T-helper 1 cell treated with Interleukin-12 subunit alpha and Interleukin-12 subunit beta and Interleukin-4 antibody, amounts not matched to agents 30 μg/mL and 1 μg/mL, for 36 hours (primary cell): Measurements from ENCODE around the gene IFNL1.
A peak's percentile ranks its signal among the peaks of the same experiment; 100 is the strongest.
"Not testable (repeated sequence)": the region's sequence is repeated elsewhere in the genome, so short reads cannot be mapped to it uniquely, and the experiment has no call there.

ENCODE experiments used
- H3K27ac Mint-ChIP-seq: one replicate; pipeline ENCODE4 v1.8.0; 2021; ENCODE audit warnings: mild to moderate bottlenecking, mixed read lengths
- H3K27me3 Mint-ChIP-seq: one replicate; pipeline ENCODE4 v1.8.0; 2021; ENCODE audit warnings: low read depth, mixed read lengths
- H3K36me3 Mint-ChIP-seq: one replicate; pipeline ENCODE4 v1.8.0; 2021; ENCODE audit warnings: low read depth, mixed read lengths
- H3K4me1 Mint-ChIP-seq: one replicate; pipeline ENCODE4 v1.8.0; 2021; ENCODE audit warnings: low read depth, mixed read lengths
- H3K4me3 Mint-ChIP-seq: one replicate; pipeline ENCODE4 v1.8.0; 2021; ENCODE audit warnings: mild to moderate bottlenecking, moderate library complexity, mixed read lengths
- H3K9me3 Mint-ChIP-seq: one replicate; pipeline ENCODE4 v1.8.0; 2021; ENCODE audit warnings: mixed read lengths

Gene IFNL1

GRCh38 chr19:39327363-39328045 lies 31.3 kb downstream of the IFNL1 start:
- Mint-ChIP-seq H3K27me3 (no peaks in the 10 kb centered on the region), H3K27ac (no peak overlapping the region), H3K4me3 (no peak overlapping the region), H3K4me1 (peaks cover 17% of the 10 kb centered on the region), H3K36me3 (peaks cover 31% of the 10 kb centered on the region), H3K9me3 (no peaks in the 10 kb centered on the region)

GRCh38 chr19:39328046-39328705 lies 32.0 kb downstream of the IFNL1 start:
- peak overlapping the region; percentile 69 for H3K27ac Mint-ChIP-seq
- peaks cover 31% of the 10 kb centered on the region for H3K36me3 Mint-ChIP-seq
- H3K4me1 Mint-ChIP-seq, result peaks cover 18% of the 10 kb centered on the region
- no peaks in the 10 kb centered on the region for H3K9me3 Mint-ChIP-seq
- H3K27me3 Mint-ChIP-seq, result no peaks in the 10 kb centered on the region
- no peak overlapping the region for H3K4me3 Mint-ChIP-seq

- Mint-ChIP-seq H3K36me3 (peaks cover 34% of the 10 kb centered on the region), H3K4me1 (peaks cover 26% of the 10 kb centered on the region), H3K9me3 (no peaks in the 10 kb centered on the region), H3K4me3 (no peak overlapping the region), H3K27ac (no peak overlapping the region), H3K27me3 (no peaks in the 10 kb centered on the region)
Observed at GRCh38 chr19:39329948-39330347, 33.7 kb downstream of the IFNL1 start.

- H3K4me1 Mint-ChIP-seq, result peaks cover 33% of the 10 kb centered on the region
- H3K36me3 Mint-ChIP-seq, result peaks cover 36% of the 10 kb centered on the region
Observed at GRCh38 chr19:39332293-39332692, 36.1 kb downstream of the IFNL1 start.

GRCh38 chr19:39332738-39333137 lies 36.5 kb downstream of the IFNL1 start:
- H3K27me3 Mint-ChIP-seq, H3K9me3 Mint-ChIP-seq: not testable (repeated sequence)
- Mint-ChIP-seq H3K4me1 (peaks cover 37% of the 10 kb centered on the region), H3K36me3 (peaks cover 36% of the 10 kb centered on the region), H3K27ac (peak overlapping the region; percentile 19), H3K4me3 (peak overlapping the region; percentile 44)

More at GRCh38 chr19:39332293-39332692, 36.1 kb downstream of the IFNL1 start:
- H3K9me3 Mint-ChIP-seq, result no peaks in the 10 kb centered on the region
- no peaks in the 10 kb centered on the region for H3K27me3 Mint-ChIP-seq
- H3K27ac Mint-ChIP-seq, result no peak overlapping the region
- no peak overlapping the region for H3K4me3 Mint-ChIP-seq

- H3K36me3 Mint-ChIP-seq, result peaks cover 30% of the 10 kb centered on the region
Observed at GRCh38 chr19:39333507-39333906, 37.3 kb downstream of the IFNL1 start.

GRCh38 chr19:39334444-39334976 lies 38.3 kb downstream of the IFNL1 start:
- Mint-ChIP-seq H3K4me1 (peaks cover 36% of the 10 kb centered on the region), H3K9me3 (no peaks in the 10 kb centered on the region), H3K27me3 (no peaks in the 10 kb centered on the region), H3K27ac (peak overlapping the region; percentile 97), H3K4me3 (peak overlapping the region; percentile 99), H3K36me3 (peaks cover 23% of the 10 kb centered on the region)

More at GRCh38 chr19:39333507-39333906, 37.3 kb downstream of the IFNL1 start:
- Mint-ChIP-seq H3K27ac (no peak overlapping the region), H3K27me3 (no peaks in the 10 kb centered on the region), H3K9me3 (no peaks in the 10 kb centered on the region), H3K4me3 (peak overlapping the region; percentile 44), H3K4me1 (peaks cover 38% of the 10 kb centered on the region)

- Mint-ChIP-seq H3K36me3 (peaks cover 23% of the 10 kb centered on the region), H3K9me3 (no peaks in the 10 kb centered on the region), H3K27me3 (no peaks in the 10 kb centered on the region), H3K27ac (peak overlapping the region; percentile 97), H3K4me3 (peak overlapping the region; percentile 99), H3K4me1 (peaks cover 42% of the 10 kb centered on the region)
Observed at GRCh38 chr19:39335168-39335548, 39.0 kb downstream of the IFNL1 start.

GRCh38 chr19:39336483-39336882 lies 40.3 kb downstream of the IFNL1 start:
- peak overlapping the region; percentile 97 for H3K27ac Mint-ChIP-seq
- H3K4me1 Mint-ChIP-seq, result peaks cover 46% of the 10 kb centered on the region
- H3K27me3 Mint-ChIP-seq, result no peaks in the 10 kb centered on the region
- peak overlapping the region; percentile 99 for H3K4me3 Mint-ChIP-seq
- no peaks in the 10 kb centered on the region for H3K9me3 Mint-ChIP-seq
- H3K36me3 Mint-ChIP-seq, result peaks cover 17% of the 10 kb centered on the region

- H3K36me3 Mint-ChIP-seq, result peaks cover 24% of the 10 kb centered on the region
- peak overlapping the region; percentile 88 for H3K27ac Mint-ChIP-seq
- H3K9me3 Mint-ChIP-seq, result no peaks in the 10 kb centered on the region
Observed at GRCh38 chr19:39339674-39340073, 43.5 kb downstream of the IFNL1 start.

GRCh38 chr19:39340156-39340555 lies 43.9 kb downstream of the IFNL1 start:
- peaks cover 55% of the 10 kb centered on the region for H3K4me1 Mint-ChIP-seq
- peak overlapping the region; percentile 88 for H3K27ac Mint-ChIP-seq
- peak overlapping the region; percentile 93 for H3K4me3 Mint-ChIP-seq
- H3K36me3 Mint-ChIP-seq, result peaks cover 23% of the 10 kb centered on the region
- not testable (repeated sequence) for H3K27me3 Mint-ChIP-seq, H3K9me3 Mint-ChIP-seq

More at GRCh38 chr19:39339674-39340073, 43.5 kb downstream of the IFNL1 start:
- Mint-ChIP-seq H3K27me3 (no peaks in the 10 kb centered on the region), H3K4me1 (peaks cover 54% of the 10 kb centered on the region), H3K4me3 (peak overlapping the region; percentile 93)

- Mint-ChIP-seq H3K36me3 (peaks cover 24% of the 10 kb centered on the region), H3K4me3 (peak overlapping the region; percentile 93), H3K27ac (peak overlapping the region; percentile 88), H3K4me1 (peaks cover 58% of the 10 kb centered on the region), H3K9me3 (no peaks in the 10 kb centered on the region), H3K27me3 (no peaks in the 10 kb centered on the region)
Observed at GRCh38 chr19:39341129-39341718, 45.0 kb downstream of the IFNL1 start.

GRCh38 chr19:39341719-39342604 lies 45.8 kb downstream of the IFNL1 start, which contains the start of gene SAMD4B:
SAMD4B (plus strand) TSS chr19:39342421; CDS start chr19:39356894, 14,473 bp downstream.
- peak within 1 kb of the TSS; percentile 93 for H3K4me3 Mint-ChIP-seq
- no peaks in the 10 kb centered on the region for H3K9me3 Mint-ChIP-seq
- H3K36me3 Mint-ChIP-seq, result peaks cover 24% of the 10 kb centered on the region
- H3K27ac Mint-ChIP-seq, result peak within 1 kb of the TSS; percentile 88
- H3K4me1 Mint-ChIP-seq, result peaks cover 58% of the 10 kb centered on the region
- H3K27me3 Mint-ChIP-seq, result no peaks in the 10 kb centered on the region
